IPS-NIHi7 (cell line): Measurements from ENCODE around the gene DYNLT5.
"Not testable (repeated sequence)": the region's sequence is repeated elsewhere in the genome, so short reads cannot be mapped to it uniquely, and the experiment has no call there.

Source experiments
- DNase-seq: peaks from one replicate; pipeline ENCODE4 v3.0.0; 2012; ENCODE audit warnings: mixed read lengths; ENCODE audit errors: extremely low spot score

Gene DYNLT5, protein sequence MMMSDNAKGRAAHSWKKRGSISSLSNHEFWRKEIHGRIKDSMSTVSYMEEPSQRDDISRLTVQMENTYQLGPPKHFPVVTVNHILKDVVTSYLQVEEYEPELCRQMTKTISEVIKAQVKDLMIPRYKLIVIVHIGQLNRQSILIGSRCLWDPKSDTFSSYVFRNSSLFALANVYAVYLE

DNA sequence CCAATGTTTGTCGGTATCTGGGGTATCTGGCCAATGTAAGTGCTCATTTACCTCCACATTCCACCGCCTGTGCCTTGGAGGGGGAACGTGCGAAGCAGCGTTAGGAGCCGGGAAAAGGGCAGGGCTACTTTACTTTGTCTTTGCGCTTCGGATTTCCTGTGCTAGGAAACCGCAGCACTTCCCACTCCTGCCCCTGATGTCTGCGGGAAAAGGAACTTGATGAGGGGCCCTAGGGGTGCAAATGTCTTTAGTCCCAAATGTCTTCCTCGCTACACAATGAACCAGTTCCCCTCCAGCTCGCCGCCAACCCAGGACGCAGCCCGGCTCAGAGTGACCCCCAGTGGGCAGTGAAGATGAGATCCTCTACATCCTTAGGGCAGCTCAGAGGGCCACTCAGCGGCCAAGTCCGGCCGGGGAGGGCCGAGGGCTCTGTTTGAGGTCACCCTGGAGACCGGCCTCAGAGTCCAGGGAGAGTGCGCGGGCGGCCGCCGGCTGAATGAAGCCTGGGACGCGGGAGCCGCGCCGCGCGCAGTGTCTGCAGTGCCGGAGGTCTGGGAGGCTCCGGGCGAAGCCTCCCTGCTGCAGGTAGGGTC, at the start of gene DYNLT5:
TSS of gene DYNLT5 (plus strand) at position 460 of the 593 bp plus-strand sequence. CDS start 2,200 bp downstream, outside the sequence.
- DNase-seq: peak; percentile 70

DNA sequence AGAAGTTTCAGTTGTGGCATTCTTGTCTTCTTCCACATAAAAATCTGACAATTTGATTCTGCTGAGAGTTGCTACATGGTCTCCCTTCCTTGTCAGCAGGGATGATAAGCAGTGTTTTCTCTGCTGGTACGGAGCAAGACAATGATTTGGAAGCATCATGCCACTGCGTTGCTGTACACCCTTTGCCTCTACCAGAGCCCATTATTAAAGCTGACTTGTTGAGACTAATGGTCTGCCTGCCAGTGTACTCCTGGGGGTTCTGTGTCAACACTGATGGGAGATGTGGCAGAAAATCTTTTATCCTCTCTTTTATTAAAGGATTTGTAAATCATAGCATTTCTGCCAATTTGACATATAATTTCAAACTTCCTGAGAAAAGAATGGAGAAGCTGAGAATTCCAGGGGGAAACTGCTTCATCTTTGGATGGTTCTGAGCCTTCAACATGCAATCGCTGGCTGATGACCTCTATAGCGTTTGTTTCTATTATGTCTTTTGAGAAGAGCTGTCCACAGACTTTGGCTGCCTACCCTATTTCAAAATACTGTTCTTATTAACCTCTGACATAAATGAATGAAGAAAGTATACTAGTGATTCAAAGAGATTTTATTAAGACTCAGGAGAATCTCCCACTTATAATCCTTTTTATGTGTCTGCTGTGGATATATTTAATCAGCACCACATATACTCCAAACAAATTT, 47.9 kb upstream of the DYNLT5 start:
- DNase-seq: no peak

DNA sequence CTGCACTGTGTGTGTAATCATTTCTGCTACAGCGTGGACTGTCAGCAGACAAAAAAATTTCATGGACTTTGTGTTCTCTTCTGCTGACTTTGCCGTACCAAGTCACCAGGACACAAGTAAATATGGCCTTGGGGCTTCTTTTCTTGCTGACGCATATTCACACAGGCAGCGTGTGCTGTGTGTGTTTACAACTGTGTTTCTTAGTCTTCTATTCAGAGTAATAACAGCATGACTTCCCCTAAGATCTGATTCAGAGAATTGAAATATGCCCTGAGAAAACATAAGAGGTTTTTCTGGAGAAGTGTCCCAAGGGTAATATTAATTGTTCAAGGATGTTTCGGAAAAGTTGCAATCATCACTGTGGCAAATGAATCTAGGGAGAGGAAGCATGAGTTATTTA, 47.1 kb upstream of the DYNLT5 start:
- DNase-seq: no peak

DNA sequence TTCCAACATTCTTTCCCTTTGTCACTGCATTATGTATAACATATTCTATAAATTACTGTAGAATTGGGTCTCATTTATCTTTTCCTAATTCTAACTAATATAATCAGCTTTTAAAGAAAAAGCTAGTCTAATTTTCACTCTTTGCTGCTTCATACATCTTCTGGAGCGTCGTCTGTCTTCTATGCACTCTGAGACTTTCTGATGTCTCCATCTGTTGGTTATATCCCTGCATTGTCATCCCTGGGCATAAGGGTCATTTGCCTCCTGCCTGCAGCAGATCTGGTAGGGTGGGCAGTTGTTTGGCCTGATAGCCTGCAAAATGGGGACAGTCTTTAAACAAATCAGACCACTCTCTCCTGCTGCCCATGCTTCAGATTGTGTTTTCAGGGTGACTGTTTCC, 40.8 kb upstream of the DYNLT5 start:
- DNase-seq: no peak

DNA sequence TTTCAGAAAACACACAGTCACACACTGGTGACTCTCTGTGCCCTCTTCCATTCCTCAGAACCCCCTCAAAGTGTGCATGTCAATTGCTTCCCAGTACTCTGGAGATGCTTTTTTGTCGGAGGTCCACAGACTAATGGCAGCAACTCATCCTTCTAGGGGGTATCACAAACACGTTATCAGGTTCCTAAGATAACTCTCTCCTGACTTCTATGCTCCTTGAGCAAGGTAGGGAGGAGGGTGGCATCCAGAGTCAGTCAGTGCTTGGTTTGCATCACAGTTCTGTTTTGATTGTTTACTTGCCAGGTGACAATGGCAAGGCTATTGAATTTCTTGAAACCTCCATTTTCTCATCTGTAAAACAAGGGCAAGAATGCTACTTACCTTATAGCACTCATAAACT, 39.4 kb upstream of the DYNLT5 start:
- no peak for DNase-seq

DNA sequence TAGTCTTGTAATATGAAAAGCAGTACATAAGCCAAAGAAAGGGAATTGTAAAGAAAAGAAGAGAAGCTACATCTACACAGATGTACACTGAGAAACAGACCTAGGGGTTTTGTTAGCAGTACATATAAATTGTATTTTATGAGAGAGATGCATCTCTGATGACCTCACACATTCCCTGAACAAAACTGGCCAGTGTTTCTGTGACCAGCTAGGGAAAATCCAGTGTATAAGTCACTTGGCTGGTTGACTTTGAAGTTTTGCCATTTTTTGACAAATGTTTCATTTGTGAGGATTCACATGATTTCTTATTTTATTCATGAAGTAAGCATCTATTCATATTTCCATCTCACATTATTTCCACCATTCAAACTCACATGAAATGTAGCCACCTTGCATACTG, 28.3 kb upstream of the DYNLT5 start:
- no peak for DNase-seq

DNA sequence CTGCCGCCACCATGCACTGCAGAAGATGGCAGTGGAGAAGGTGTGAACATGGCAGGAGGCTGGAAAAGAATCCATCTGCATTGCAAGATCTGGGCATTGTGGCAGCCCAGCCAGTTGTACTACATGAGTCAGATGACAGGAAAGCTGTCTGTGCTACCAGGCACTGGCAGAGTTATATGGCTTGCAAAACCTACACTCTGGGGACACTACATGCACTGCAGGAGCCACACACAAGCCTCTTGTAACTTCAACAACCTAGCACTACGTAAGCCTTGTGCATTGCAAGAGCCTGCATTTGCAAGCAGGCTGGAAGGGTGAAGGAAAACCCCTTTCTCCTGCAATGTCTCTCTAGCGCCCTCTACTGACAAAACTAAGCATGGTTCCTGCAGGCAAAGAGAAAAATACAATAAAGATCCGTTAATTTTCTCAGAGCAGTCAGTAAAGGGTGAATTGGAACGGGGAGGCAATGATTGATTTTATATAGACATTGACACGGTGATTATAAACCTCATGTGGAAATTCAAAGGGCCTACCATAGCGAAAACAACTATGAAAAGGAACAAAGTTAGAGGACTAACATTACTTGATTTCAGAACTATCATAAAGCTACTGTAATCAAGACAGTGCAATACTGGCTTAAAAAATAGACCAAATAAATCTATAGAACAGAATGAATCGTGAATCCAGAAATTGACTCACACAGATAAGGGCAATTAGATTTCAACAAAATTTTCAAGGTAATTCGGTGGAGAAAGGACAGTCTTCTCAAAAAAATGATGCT, 26.2 kb upstream of the DYNLT5 start:
- DNase-seq: peak; percentile 62

DNA sequence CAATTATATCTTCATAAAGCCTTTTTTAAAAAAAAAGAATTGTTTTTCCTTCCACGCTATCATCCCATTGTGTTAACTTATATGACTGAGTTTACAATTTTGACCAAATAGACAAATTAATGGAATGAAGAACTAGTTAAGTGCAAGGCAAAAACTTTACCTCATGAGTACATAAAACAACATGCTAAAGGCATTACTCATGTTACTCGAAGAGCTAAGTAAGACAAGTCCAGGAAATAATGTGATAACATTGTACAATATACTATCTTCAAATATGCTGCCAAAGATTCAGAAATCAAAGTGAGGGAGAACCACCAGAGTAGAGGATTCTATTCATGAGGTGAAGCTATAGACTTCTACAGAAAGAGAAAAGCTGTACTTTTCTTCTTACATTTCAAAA, 24.2 kb upstream of the DYNLT5 start:
- no peak for DNase-seq

DNA sequence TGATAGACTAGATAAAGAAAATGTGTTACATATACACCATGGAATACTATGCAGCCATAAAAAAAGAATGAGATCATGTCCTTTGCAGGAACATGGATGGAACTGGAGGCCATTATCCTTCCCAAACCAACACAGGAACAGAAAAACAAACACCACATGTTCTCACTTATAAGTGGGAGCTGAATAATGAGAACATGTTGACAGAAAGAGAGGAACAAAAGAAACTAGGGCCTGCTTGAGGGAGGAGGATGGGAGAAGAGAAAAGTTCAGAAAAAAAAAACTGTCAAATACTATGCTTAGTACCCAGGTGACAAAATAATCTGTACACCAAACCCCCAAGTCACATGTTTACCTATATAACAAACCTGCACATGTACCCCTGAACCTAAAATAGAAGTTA, 23.5 kb upstream of the DYNLT5 start:
- DNase-seq: not testable (repeated sequence)

DNA sequence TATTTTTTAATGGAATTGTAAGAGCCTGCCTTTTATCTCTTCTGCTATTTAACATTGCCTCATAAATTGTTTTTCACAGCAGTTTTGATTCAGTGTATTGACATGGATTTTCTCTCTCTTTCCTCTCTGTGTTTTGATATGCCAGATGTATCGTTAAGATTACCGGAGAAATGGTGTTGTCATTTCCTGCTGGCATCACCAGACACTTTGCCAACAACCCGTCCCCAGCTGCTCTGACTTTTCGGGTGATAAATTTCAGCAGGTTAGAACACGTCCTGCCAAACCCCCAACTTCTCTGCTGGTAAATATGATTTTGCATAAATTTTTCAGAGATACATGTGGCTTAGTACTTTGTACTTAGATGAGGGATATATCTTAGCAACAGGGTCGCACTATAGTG, 23.1 kb upstream of the DYNLT5 start:
- DNase-seq: no peak

DNA sequence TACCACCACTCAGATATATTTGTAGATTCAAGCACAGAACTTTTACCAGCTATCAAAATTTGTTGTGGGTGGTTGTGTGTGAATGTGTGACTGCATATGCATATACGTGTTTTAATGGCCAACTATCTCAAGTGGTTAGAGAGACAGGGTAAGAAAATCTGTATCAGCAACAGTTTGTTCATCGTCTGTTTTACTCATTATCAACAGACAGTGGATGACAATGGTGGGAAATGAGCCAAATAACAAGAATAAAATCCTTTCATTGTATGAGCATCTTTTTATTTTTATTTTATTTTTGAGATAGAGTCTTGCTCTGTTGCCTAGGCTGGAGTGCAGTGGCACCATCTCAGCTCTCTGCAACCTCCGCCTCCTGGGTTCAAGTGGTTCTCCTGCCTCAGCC, 22.7 kb upstream of the DYNLT5 start:
- DNase-seq: no peak

DNA sequence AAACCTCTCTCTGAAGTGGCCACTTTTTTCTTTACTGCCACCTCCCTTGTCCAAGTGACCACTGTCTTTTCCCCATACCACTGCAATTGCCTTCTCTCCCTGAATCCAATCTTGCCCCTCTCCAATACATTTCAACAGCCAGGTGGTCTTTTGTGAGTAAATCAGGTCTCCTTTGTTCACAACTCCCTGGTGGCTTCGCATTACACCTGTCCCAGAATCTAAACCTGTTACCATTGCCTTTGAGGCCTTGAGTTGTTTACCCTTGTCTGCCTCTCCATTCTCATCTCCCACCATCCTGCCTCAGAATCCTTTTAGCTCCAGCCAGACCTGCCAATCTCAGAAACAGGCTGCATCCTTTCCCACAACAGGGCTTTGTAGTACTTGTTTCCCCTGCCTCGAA, 21.8 kb upstream of the DYNLT5 start:
- DNase-seq: peak; percentile 10

DNA sequence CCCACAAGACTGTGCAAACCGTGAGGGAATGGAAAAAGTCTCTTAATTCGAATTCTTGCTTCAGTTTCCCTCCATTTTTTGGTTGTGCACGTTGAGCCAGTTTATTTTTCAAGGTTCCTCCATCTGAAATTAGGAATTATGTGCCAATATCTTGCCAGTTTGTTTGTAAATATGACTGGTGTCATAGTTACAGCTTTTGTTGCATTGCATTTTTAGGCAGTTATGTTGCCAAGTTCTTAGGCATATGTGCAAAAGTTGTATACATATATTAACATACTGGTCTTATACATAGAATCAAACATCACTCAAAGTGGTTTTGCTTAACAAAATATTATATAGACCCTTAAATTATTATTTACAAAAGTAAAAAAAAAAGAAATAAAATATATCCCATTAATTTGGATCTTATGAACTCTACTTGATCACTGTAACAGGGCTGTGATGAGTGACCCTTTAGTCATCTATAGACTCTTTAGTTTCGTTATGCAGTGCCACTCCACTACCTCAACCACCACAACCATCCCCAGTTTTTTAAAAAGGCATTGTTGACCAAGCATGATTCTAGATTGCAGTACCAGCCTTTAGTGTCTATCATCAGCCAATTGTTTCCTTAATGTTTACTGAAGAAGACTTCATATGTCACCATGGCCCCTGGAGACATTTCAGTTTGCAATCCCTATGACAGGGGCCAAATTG, 20.9 kb upstream of the DYNLT5 start:
- DNase-seq: no peak

DNA sequence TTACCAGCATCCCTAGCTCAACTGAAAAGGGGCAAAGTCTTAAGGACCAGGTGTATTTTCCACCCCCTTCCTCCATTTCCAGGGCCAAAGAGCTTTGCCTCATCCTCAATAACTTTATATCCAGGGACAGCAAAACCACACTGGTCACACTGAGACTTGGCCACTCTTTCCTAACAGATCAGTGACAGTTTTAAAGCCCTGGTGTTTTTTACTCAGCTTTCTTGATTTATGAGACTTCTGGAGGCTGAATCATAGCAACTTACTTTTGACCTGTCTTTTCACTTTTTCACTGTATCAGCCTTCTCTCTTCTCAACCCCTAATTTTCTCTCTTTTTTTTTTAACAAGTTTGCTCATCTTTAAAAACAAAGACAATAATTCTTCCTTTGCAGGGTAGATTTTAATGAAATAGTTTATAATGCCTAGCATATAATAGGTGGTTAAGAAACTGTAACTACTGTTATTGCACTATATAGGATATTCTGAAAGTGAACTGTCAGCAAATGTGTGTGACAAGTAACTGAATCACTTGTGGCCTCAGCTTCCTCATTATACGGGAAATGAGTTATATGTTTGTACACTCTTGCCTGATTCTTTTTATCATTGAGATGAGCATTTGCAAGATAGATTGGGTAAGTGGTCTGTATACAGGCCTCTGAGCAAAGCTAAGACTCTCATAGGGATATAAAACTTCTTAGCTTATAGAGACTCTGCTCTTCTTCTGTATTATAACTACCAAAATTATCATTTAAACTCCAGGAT, 19.7 kb upstream of the DYNLT5 start:
- no peak for DNase-seq

DNA sequence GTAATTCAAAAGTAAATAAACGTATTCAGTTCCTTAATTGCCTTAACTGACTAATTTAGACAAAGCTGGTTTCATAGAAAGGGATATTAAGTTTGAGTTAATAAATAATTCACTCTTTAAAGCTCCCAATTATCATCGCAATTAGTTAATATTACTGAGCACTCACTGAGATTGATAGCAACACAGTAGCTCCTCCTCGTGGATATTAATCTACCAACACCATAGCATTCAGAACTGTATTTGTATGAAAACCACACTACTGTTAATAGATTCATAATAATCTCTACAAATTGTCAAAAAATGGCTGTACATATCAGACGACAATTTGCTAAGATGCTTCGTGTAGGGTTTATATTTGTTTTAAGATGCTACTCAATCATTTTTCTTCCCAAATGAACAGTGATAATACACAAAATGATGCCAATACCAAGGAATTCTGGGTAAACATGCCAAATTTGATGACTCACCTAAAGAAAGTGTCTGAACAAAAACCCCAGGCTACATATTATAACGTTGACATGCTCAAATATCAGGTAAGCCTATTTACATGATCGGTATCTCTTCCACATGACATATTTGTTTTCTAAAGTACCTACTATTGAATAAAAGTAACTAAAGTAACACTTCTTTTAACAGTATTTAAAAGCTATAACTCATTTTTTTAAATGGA, 18.8 kb upstream of the DYNLT5 start:
- DNase-seq: no peak

DNA sequence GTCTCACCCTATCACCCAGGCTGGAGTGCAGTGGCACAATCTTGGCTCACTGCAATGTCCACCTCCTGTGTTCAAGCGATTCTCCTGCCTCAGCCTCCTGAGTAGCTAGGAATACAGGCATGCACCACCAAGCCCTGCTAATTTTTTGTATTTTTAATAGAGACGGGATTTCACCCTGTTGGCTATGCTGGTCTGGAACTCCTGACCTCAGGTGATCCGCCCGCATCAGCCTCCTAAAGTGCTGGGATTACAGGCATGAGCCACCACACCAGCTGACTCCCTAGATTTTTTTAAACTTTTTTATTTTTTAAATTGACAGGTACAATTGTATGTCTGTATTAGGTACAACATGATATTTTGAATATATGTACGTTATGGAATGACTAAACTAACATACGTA, 17.7 kb upstream of the DYNLT5 start:
- DNase-seq: not testable (repeated sequence)

DNA sequence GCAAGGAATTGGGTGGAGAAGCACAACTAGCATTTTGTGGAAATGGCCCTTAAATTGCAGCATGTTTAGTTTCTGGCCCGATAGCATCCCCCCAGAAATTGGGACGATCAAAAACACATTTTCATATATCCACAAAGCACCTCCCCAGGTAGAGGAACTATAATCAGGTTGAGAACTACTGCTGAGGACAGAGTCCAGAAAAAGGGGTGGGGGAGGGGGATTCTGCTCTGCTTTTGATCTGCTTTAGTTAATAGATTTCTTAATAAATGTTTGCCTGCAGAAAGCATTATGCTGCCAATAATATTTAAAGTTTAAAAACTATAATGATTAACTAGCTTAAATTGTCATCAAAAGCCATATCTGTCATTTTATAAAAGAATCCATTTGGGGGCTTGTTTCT, 14.4 kb upstream of the DYNLT5 start:
- DNase-seq: no peak

DNA sequence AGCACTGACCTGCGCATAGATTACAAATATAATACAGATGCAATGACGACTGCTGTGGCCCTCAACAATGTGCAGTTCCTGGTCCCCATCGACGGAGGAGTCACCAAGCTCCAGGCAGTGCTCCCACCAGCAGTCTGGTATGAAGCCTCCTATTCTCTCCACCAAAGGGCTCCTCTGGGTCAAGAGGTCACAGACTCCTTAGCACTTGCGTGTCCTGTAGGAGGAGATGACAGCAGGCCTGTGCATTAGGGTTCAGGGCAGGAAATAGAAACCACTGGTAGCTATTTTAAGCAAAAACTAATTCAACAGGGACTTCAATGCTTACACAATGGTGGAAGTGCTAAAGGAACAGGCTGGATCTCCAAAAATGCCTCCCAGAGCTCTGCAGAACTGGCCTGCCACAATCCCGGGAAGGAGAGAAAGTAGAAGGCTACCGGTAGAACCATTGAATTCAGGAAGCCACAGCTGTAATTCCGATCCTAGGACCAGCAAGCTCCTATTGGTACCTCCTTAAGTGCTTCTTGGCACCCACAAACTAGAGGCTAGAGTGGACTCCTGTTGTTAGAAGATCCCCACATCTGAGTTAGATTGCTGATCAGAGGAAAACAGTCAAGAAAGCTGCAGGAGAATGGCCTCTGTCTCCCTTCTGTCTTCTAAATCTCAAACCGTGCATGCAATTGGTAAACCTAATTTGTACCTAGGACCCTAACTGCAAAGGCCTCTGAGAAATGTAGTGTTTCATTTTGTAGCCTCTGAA, 12.7 kb upstream of the DYNLT5 start:
- no peak for DNase-seq

DNA sequence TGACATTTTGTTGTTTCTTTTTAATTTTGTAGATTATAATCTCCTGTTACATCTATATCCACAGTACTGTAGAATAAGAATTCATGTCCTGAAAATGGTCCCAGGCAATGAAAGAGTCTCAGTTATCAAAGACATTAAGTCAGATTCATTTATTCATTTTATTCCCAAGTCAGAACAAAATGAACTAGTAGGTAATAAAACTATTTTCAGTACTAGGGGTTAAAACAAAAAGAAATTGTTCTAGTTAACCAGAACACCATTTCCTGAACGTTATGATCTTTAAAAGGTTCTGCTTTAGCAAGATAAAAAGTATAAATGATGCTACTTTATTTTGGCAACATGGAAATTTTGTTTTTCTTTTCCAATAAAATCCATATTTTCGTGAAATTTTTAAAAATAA, 6.8 kb upstream of the DYNLT5 start:
- DNase-seq: no peak

DNA sequence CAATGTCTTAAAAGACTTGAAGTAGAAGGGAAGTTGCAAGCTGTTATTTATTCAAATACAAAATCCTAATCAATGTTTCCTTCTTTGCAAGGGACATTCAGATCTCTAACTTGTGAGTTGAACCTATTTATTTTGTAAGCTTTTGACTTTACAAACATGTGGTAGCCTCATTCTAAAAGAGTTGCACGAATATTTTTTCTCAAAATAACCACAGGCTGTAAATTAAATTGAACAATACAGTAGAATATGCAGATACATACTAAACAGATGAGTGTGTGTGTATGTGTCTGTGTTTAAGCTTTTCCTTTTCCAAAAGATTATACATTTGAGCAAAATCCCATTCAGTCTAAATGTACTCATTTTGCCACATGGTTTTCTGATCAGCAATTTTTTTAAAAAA, 4.8 kb upstream of the DYNLT5 start:
- DNase-seq: no peak
